Astrocyte (in vitro differentiated cells and primary cell): Measurements from ENCODE around the gene VPS41.

Experiments used
- EZH2 ChIP-seq: IDR thresholded peaks from 2 replicates; pipeline ENCODE4 v1.6.1; 2012; ENCODE audit warnings: mild to moderate bottlenecking, low read length, inconsistent platforms; ENCODE audit not compliant: insufficient read depth
- TF ChIP-seq, protein P1 (sequence below): IDR thresholded peaks from 2 replicates; pipeline ENCODE4 v1.5.1; 2011; ENCODE audit warnings: low read depth, mild to moderate bottlenecking, inconsistent platforms, low read length, moderate library complexity; ENCODE audit not compliant: insufficient read depth

DNA sequence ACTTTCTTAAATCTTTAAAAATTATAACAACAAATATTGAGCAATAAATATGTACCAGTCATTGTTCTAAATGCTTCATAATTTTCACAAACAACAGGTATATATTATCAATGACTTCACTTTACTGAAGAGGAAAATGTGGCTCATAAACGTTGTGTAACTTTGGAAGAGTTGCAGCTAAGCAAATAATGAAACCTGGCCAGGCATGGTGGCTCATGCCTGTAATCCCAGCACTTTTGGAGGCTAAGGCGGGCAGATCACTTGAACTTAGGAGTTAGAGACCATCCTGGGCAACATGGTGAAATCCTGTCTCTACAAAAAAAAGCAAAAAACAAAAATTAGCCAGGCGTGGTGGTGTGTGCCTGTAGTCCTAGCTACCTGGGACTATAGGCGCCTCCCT lies 205.9 kb downstream of the VPS41 start:
- TF ChIP-seq, protein P1, sequence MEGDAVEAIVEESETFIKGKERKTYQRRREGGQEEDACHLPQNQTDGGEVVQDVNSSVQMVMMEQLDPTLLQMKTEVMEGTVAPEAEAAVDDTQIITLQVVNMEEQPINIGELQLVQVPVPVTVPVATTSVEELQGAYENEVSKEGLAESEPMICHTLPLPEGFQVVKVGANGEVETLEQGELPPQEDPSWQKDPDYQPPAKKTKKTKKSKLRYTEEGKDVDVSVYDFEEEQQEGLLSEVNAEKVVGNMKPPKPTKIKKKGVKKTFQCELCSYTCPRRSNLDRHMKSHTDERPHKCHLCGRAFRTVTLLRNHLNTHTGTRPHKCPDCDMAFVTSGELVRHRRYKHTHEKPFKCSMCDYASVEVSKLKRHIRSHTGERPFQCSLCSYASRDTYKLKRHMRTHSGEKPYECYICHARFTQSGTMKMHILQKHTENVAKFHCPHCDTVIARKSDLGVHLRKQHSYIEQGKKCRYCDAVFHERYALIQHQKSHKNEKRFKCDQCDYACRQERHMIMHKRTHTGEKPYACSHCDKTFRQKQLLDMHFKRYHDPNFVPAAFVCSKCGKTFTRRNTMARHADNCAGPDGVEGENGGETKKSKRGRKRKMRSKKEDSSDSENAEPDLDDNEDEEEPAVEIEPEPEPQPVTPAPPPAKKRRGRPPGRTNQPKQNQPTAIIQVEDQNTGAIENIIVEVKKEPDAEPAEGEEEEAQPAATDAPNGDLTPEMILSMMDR = no peak
- no peak for TF ChIP-seq EZH2
